SK-N-SH (cell line): ENCODE measurements around the gene BRD4.

Experiments used
- CTCF ChIP-seq: fragments of 200-600 bp; sonication (generic); IDR thresholded peaks from 2 replicates; pipeline ENCODE4 v1.6.1; 2017; ENCODE audit warnings: antibody characterized with exemption, mild to moderate bottlenecking, moderate library complexity
- EZH2phosphoT487 ChIP-seq: fragments of 200-600 bp; sonication (generic); IDR thresholded peaks from 2 replicates; pipeline ENCODE4 v1.6.1; 2017; ENCODE audit warnings: low read depth, mixed run types, mild to moderate bottlenecking, antibody characterized with exemption, moderate library complexity, borderline replicate concordance
- GABPA ChIP-seq: IDR thresholded peaks from 2 replicates; pipeline ENCODE4 v1.4.0; 2012; ENCODE audit warnings: low read depth, mild to moderate bottlenecking
- JUND ChIP-seq: IDR thresholded peaks from 2 replicates; pipeline ENCODE4 v1.4.0; 2012
- MXI1 ChIP-seq: IDR thresholded peaks from 2 replicates; pipeline ENCODE4 v1.6.1; 2012; ENCODE audit warnings: mild to moderate bottlenecking, low read depth, low read length, improper control_type of control experiment
- POLR2AphosphoS5 ChIP-seq: IDR thresholded peaks from 2 replicates; pipeline ENCODE4 v1.6.1; 2012; ENCODE audit warnings: low read depth, low read length
- SIN3A ChIP-seq: IDR thresholded peaks from 2 replicates; pipeline ENCODE4 v1.6.1; 2012; ENCODE audit warnings: low read depth, mild to moderate bottlenecking, low read length, moderate library complexity, borderline replicate concordance
- TAF1 ChIP-seq: IDR thresholded peaks from 2 replicates; pipeline ENCODE4 v1.6.1; 2012; ENCODE audit warnings: low read depth, mild to moderate bottlenecking, low read length, moderate library complexity, borderline replicate concordance
- TCF12 ChIP-seq: IDR thresholded peaks from 2 replicates; pipeline ENCODE4 v1.4.0; 2012
- TEAD4 ChIP-seq: IDR thresholded peaks from 2 replicates; pipeline ENCODE4 v1.4.0; 2012; ENCODE audit warnings: mild to moderate bottlenecking, borderline replicate concordance; ENCODE audit not compliant: insufficient read depth
- YY1 ChIP-seq: IDR thresholded peaks from 2 replicates; pipeline ENCODE4 v1.4.0; 2012; ENCODE audit warnings: low read depth, mild to moderate bottlenecking
- TF ChIP-seq, protein P1 (sequence below): fragments of 150-350 bp; IDR thresholded peaks from 2 replicates; pipeline ENCODE4 v1.6.1; 2016; ENCODE audit warnings: mild to moderate bottlenecking, low read depth, low read length
- TF ChIP-seq, protein P2 (sequence below): IDR thresholded peaks from 2 replicates; pipeline ENCODE4 v1.6.1; 2012; ENCODE audit warnings: mild to moderate bottlenecking, low read depth, low read length, moderate library complexity

DNA sequence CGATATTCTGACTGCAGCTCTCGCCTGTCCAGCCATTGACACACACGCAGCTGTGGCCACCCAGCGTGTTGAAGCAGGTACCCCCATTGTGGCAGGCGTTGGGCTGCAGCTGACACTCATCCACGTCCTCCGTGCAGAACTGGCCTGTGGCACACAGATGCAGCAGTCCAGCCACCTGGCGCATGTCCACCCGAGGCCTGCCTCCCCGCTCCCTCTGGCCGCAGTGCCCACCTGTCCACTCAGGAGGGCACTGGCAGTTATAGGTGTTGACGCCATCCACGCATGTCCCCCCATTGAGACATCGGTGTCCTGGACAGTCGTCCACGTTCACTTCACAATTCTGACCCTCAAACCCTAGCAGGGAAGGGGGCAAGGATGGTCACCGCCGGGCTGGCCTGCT is 140.8 kb downstream of the BRD4 start:
- TF ChIP-seq CTCF (no peak), YY1 (no peak), MXI1 (no peak), TEAD4 (no peak), EZH2phosphoT487 (no peak), POLR2AphosphoS5 (no peak), GABPA (no peak), TAF1 (no peak), TCF12 (no peak), JUND (no peak), SIN3A (no peak)
- TF ChIP-seq, protein P1, sequence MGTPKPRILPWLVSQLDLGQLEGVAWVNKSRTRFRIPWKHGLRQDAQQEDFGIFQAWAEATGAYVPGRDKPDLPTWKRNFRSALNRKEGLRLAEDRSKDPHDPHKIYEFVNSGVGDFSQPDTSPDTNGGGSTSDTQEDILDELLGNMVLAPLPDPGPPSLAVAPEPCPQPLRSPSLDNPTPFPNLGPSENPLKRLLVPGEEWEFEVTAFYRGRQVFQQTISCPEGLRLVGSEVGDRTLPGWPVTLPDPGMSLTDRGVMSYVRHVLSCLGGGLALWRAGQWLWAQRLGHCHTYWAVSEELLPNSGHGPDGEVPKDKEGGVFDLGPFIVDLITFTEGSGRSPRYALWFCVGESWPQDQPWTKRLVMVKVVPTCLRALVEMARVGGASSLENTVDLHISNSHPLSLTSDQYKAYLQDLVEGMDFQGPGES: no peak
- TF ChIP-seq, protein P2, sequence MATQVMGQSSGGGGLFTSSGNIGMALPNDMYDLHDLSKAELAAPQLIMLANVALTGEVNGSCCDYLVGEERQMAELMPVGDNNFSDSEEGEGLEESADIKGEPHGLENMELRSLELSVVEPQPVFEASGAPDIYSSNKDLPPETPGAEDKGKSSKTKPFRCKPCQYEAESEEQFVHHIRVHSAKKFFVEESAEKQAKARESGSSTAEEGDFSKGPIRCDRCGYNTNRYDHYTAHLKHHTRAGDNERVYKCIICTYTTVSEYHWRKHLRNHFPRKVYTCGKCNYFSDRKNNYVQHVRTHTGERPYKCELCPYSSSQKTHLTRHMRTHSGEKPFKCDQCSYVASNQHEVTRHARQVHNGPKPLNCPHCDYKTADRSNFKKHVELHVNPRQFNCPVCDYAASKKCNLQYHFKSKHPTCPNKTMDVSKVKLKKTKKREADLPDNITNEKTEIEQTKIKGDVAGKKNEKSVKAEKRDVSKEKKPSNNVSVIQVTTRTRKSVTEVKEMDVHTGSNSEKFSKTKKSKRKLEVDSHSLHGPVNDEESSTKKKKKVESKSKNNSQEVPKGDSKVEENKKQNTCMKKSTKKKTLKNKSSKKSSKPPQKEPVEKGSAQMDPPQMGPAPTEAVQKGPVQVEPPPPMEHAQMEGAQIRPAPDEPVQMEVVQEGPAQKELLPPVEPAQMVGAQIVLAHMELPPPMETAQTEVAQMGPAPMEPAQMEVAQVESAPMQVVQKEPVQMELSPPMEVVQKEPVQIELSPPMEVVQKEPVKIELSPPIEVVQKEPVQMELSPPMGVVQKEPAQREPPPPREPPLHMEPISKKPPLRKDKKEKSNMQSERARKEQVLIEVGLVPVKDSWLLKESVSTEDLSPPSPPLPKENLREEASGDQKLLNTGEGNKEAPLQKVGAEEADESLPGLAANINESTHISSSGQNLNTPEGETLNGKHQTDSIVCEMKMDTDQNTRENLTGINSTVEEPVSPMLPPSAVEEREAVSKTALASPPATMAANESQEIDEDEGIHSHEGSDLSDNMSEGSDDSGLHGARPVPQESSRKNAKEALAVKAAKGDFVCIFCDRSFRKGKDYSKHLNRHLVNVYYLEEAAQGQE: no peak
